Fibroblast of mammary gland (primary cell): ENCODE data around the gene TCF7L2.

Source experiments
- DNase-seq: peaks from one replicate; pipeline ENCODE4 v3.0.0-alpha.2; 2010; ENCODE audit warnings: low read depth
- H3K4me3 ChIP-seq: 2 replicates; pipeline ENCODE4 v1.5.1; 2011; ENCODE audit warnings: low read depth, mild to moderate bottlenecking, low read length, moderate library complexity; ENCODE audit not compliant: control insufficient read depth
- TF ChIP-seq, protein P1 (sequence below): conservative IDR thresholded peaks from 2 replicates; pipeline ENCODE4 v1.5.1; 2011; ENCODE audit warnings: low read depth, low read length, inconsistent platforms; ENCODE audit not compliant: control insufficient read depth, insufficient read depth

TCF7L2 gene

DNA sequence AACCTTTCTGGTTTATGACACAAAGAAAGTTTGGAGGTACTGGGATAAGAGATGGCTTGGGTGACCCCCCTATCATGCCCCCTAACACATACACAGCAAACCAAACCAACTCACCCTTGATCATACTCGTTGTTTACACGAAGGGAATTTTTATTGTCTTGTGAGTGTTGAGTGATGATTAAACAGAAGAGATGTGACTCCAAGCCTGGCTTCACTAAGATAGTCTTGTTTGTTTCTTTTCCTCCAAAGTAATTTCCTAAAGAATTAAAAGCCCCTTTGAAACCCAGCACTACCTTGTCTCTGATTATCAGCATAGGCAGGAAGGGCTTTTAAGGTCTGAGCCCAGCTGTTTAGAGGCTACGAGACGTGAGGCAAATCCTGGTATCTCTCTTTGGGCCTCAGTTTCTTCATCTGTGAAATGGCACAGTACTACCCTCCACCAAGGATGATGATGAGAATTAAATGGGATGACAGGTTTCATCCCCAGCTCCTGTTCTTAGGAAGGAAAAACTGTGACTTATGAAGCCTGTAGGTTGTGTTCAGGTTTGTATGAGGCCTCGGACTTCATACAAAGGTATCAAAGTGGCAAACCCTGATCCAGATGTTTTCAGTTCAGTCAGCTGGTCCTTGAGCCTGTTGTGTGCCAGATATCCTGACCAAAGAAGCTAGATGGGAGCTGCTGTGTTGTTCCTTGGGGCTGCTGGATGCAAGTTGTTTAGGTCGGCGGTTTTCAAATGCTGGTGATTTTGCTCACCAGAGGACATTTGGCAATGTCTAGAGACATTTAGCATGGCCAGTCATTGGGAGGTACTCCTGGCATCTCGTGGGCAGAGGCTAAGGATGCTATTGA, 51.8 kb downstream of the TCF7L2 start:
- DNase-seq, result no peak
- TF ChIP-seq, protein P1, sequence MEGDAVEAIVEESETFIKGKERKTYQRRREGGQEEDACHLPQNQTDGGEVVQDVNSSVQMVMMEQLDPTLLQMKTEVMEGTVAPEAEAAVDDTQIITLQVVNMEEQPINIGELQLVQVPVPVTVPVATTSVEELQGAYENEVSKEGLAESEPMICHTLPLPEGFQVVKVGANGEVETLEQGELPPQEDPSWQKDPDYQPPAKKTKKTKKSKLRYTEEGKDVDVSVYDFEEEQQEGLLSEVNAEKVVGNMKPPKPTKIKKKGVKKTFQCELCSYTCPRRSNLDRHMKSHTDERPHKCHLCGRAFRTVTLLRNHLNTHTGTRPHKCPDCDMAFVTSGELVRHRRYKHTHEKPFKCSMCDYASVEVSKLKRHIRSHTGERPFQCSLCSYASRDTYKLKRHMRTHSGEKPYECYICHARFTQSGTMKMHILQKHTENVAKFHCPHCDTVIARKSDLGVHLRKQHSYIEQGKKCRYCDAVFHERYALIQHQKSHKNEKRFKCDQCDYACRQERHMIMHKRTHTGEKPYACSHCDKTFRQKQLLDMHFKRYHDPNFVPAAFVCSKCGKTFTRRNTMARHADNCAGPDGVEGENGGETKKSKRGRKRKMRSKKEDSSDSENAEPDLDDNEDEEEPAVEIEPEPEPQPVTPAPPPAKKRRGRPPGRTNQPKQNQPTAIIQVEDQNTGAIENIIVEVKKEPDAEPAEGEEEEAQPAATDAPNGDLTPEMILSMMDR, result no peak
- H3K4me3 ChIP-seq, result no peak overlapping the region

- no peak overlapping the region for H3K4me3 ChIP-seq
- TF ChIP-seq, protein P1, result no peak
- DNase-seq, result no peak
These were observed 52.4 kb downstream of the TCF7L2 start for GRCh38 chr10:113002449-113002777.

DNA sequence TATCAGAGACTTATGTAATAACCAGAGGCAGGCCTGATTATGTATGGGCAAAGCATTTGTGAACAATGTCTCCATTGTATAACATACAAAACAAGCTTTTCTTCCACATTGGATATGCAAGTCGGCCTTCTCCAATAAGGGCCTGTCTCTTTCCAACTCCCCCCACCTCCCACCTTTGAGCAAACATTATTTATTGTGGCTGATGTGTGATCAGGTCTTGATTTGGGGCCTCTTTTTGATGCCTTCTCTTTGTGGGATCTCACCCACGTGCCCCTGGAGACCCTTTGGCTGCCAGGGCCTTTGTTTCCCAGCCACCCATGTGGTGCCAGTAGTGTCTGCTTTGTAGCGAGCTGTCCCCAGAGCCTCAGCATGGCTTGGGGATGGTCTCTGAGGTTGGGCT, 53.0 kb downstream of the TCF7L2 start:
- no peak overlapping the region for H3K4me3 ChIP-seq
- DNase-seq, result no peak
- TF ChIP-seq, protein P1, result no peak

- no peak for DNase-seq
- TF ChIP-seq, protein P1, result no peak
- H3K4me3 ChIP-seq, result no peak overlapping the region
These were observed 54.1 kb downstream of the TCF7L2 start for GRCh38 chr10:113004069-113004618.

- H3K4me3 ChIP-seq, result no peak overlapping the region
- TF ChIP-seq, protein P1, result no peak
- DNase-seq, result no peak
These were observed 55.3 kb downstream of the TCF7L2 start for GRCh38 chr10:113005380-113005779.

- no peak overlapping the region for H3K4me3 ChIP-seq
- no peak for DNase-seq
- TF ChIP-seq, protein P1, result no peak
These were observed 56.8 kb downstream of the TCF7L2 start for GRCh38 chr10:113006656-113007342.
